WTC11 (cell line): ENCODE results near the gene HEPHL1. TPM values are rescaled to one million over a fixed set of nuclear protein-coding genes. Genes with fewer than 3 reads are reported as not detected.

Experiments used
- ATAC-seq: fragments of 200-7000 bp; cut with Tn5 transposase; 2 replicates; pipeline ENCODE4 v1.10.0; 2021; ENCODE audit warnings: mild to moderate bottlenecking, moderate library complexity
- CTCF ChIA-PET: fragments of 300-600 bp; sonication (Branson Sonifier 250); formaldehyde crosslinking; loops from one replicate; lab custom pipeline; 2021; ENCODE audit warnings: antibody characterized with exemption; lab: Charles Lee
- POLR2A ChIA-PET: fragments of 350-600 bp; sonication (Branson Sonifier 250); formaldehyde crosslinking; loops from one replicate; lab custom pipeline; 2021; ENCODE audit warnings: antibody characterized with exemption; lab: Charles Lee
- DNase-seq: peaks from one replicate; pipeline ENCODE4 v3.0.0; 2021; ENCODE audit warnings: low spot score
- H3K27ac Mint-ChIP-seq: 2 replicates; pipeline ENCODE4 v1.8.0; 2021; ENCODE audit warnings: mixed read lengths
- H3K27me3 Mint-ChIP-seq: 2 replicates; pipeline ENCODE4 v1.8.0; 2021; ENCODE audit warnings: low read depth, mild to moderate bottlenecking, moderate library complexity, mixed read lengths
- H3K36me3 Mint-ChIP-seq: 2 replicates; pipeline ENCODE4 v1.8.0; 2021; ENCODE audit warnings: mixed read lengths
- H3K4me1 Mint-ChIP-seq: 2 replicates; pipeline ENCODE4 v1.8.0; 2022; ENCODE audit warnings: mixed read lengths
- H3K4me3 Mint-ChIP-seq: 2 replicates; pipeline ENCODE4 v1.8.0; 2021; ENCODE audit warnings: mild to moderate bottlenecking, moderate library complexity, mixed read lengths
- H3K9me3 Mint-ChIP-seq: 2 replicates; pipeline ENCODE4 v1.8.0; 2021; ENCODE audit warnings: mixed read lengths
- ARID4B ChIP-seq: sonication (generic); formaldehyde crosslinking; IDR thresholded peaks from 2 replicates; pipeline ENCODE4 v1.8.0; 2023; ENCODE audit warnings: missing genetic modification reagents, mild to moderate bottlenecking, borderline replicate concordance
- CREM ChIP-seq: sonication (generic); formaldehyde crosslinking; IDR thresholded peaks from 2 replicates; pipeline ENCODE4 v1.8.1; 2022; ENCODE audit warnings: mild to moderate bottlenecking, missing genetic modification reagents, moderate library complexity
- E2F1 ChIP-seq: sonication (generic); formaldehyde crosslinking; IDR thresholded peaks from 2 replicates; pipeline ENCODE4 v1.8.0; 2022; ENCODE audit warnings: mild to moderate bottlenecking, missing genetic modification reagents
- ESRRA ChIP-seq: sonication (generic); formaldehyde crosslinking; IDR thresholded peaks from 2 replicates; pipeline ENCODE4 v1.8.1; 2022; ENCODE audit warnings: mild to moderate bottlenecking, missing genetic modification reagents, borderline replicate concordance
- FOXJ3 ChIP-seq: sonication (generic); formaldehyde crosslinking; IDR thresholded peaks from 2 replicates; pipeline ENCODE4 v1.9.0; 2021; ENCODE audit warnings: missing genetic modification reagents, mild to moderate bottlenecking, borderline replicate concordance
- FOXP1 ChIP-seq: sonication (generic); formaldehyde crosslinking; IDR thresholded peaks from 2 replicates; pipeline ENCODE4 v1.8.0; 2022; ENCODE audit warnings: missing genetic modification reagents, mild to moderate bottlenecking, moderate library complexity, borderline replicate concordance
- FOXP4 ChIP-seq: sonication (generic); formaldehyde crosslinking; IDR thresholded peaks from 2 replicates; pipeline ENCODE4 v1.8.0; 2022; ENCODE audit warnings: mild to moderate bottlenecking, missing genetic modification reagents
- HMGA2 ChIP-seq: fragments of 250-450 bp; sonication (Bioruptor Pico); IDR thresholded peaks from 2 replicates; pipeline ENCODE4 v1.4.0; 2021; ENCODE audit warnings: mild to moderate bottlenecking, moderate library complexity
- JAZF1 ChIP-seq: fragments of 250-450 bp; sonication (Bioruptor Pico); IDR thresholded peaks from 2 replicates; pipeline ENCODE4 v1.9.0; 2021; ENCODE audit warnings: moderate library complexity, mild to moderate bottlenecking, inconsistent platforms
- KAT7 ChIP-seq: sonication (generic); formaldehyde crosslinking; IDR thresholded peaks from 2 replicates; pipeline ENCODE4 v1.8.1; 2023; ENCODE audit warnings: missing genetic modification reagents, mild to moderate bottlenecking, borderline replicate concordance
- PRRX2 ChIP-seq: fragments of 250-450 bp; sonication (Bioruptor Pico); IDR thresholded peaks from 2 replicates; pipeline ENCODE4 v1.8.0; 2021; ENCODE audit warnings: mild to moderate bottlenecking
- TEAD1 ChIP-seq: sonication (generic); formaldehyde crosslinking; IDR thresholded peaks from 2 replicates; pipeline ENCODE4 v1.8.0; 2022; ENCODE audit warnings: mild to moderate bottlenecking, missing genetic modification reagents
- TEAD4 ChIP-seq: sonication (generic); formaldehyde crosslinking; IDR thresholded peaks from 2 replicates; pipeline ENCODE4 v1.8.0; 2022; ENCODE audit warnings: mild to moderate bottlenecking, missing genetic modification reagents
- ZNF263 ChIP-seq: sonication (generic); formaldehyde crosslinking; IDR thresholded peaks from 2 replicates; pipeline ENCODE4 v1.8.1; 2022; ENCODE audit warnings: low read depth, mild to moderate bottlenecking, moderate library complexity, missing genetic modification reagents
- ZNF317 ChIP-seq: sonication (generic); formaldehyde crosslinking; IDR thresholded peaks from 2 replicates; pipeline ENCODE4 v1.8.1; 2023; ENCODE audit warnings: low read depth, mild to moderate bottlenecking, moderate library complexity, missing genetic modification reagents, borderline replicate concordance
- ZNF396 ChIP-seq: fragments of 250-450 bp; sonication (Bioruptor Pico); IDR thresholded peaks from 2 replicates; pipeline ENCODE4 v1.8.0; 2021; ENCODE audit warnings: mild to moderate bottlenecking, moderate library complexity, borderline replicate concordance
- total RNA-seq: library from RNA; stranded (reverse); gene quantifications from 3 replicates; pipeline ENCODE4 v1.2.3, GENCODE V29; 2021
- TF ChIP-seq, protein P1 (sequence below): sonication (generic); formaldehyde crosslinking; IDR thresholded peaks from 2 replicates; pipeline ENCODE4 v1.8.1; 2022; ENCODE audit warnings: mild to moderate bottlenecking, missing genetic modification reagents, moderate library complexity, borderline replicate concordance
- TF ChIP-seq, protein P2 (sequence below): fragments of 250-450 bp; sonication (Bioruptor Pico); IDR thresholded peaks from 2 replicates; pipeline ENCODE4 v1.9.0; 2021; ENCODE audit warnings: mild to moderate bottlenecking
- TF ChIP-seq, protein P3 (sequence below): sonication (generic); formaldehyde crosslinking; IDR thresholded peaks from 2 replicates; pipeline ENCODE4 v1.8.1; 2022; ENCODE audit warnings: low read depth, missing genetic modification reagents, borderline replicate concordance
- TF ChIP-seq, protein P4 (sequence below): sonication (generic); formaldehyde crosslinking; IDR thresholded peaks from 2 replicates; pipeline ENCODE4 v1.8.1; 2022; ENCODE audit warnings: low read depth, mild to moderate bottlenecking, moderate library complexity, missing genetic modification reagents, borderline replicate concordance

The HEPHL1 gene
- total RNA-seq, 1 experiment from 2014 or later, result 0.13 TPM

DNA sequence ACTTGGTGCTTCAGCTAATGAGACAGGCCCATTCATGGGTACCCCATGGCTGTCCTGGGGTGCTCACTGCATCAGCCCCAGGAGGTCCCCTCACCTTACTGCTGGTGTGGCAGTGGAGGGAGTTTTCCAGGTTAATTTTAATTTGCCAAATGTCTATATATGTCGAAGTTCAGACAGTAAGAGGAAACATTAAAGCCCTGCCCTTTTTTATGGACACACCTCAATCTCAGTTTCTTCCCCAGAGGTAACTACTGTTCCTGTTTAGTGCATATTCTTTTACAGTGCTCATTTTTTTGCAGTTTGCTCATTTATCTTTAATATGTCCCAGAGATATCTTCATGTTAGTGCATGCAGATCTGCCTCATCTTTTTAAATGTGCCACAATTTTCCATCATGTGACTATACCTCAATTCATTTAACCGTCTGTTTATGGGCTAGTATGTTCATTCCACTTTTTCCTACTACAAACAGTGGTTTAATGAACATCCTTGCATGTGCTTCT, 119.1 kb downstream of the HEPHL1 start:
- H3K4me3 Mint-ChIP-seq, result no peak overlapping the region
- POLR2A ChIA-PET, result interaction anchor here (0.8 kb wide), 1 partner anchor 11 kb away, joined by 3 read pairs; the partner anchor contains the start of gene PANX1
- no peak for DNase-seq
- no peak for ATAC-seq
- TF ChIP-seq ZNF317 (CRISPR knock-in tag), result no peak
- TF ChIP-seq TEAD1, result no peak
- TF ChIP-seq, protein P1, sequence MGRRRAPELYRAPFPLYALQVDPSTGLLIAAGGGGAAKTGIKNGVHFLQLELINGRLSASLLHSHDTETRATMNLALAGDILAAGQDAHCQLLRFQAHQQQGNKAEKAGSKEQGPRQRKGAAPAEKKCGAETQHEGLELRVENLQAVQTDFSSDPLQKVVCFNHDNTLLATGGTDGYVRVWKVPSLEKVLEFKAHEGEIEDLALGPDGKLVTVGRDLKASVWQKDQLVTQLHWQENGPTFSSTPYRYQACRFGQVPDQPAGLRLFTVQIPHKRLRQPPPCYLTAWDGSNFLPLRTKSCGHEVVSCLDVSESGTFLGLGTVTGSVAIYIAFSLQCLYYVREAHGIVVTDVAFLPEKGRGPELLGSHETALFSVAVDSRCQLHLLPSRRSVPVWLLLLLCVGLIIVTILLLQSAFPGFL (CRISPR knock-in tag), result no peak
- no peak for TF ChIP-seq ZNF263 (CRISPR knock-in tag)
- no peak for TF ChIP-seq TEAD4 (CRISPR knock-in tag)
- TF ChIP-seq FOXP1, result no peak
- TF ChIP-seq ARID4B (CRISPR knock-in tag), result no peak
- TF ChIP-seq ZNF396, result no peak
- no peak for TF ChIP-seq KAT7 (CRISPR knock-in tag)
- TF ChIP-seq, protein P2, sequence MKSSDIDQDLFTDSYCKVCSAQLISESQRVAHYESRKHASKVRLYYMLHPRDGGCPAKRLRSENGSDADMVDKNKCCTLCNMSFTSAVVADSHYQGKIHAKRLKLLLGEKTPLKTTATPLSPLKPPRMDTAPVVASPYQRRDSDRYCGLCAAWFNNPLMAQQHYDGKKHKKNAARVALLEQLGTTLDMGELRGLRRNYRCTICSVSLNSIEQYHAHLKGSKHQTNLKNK (CRISPR knock-in tag), result no peak
- TF ChIP-seq, all 79 proteins: peak for 0
- CTCF ChIA-PET, result no interaction called here
- Mint-ChIP-seq H3K36me3 (peaks cover 8% of the 10 kb centered on the region), H3K9me3 (no peaks in the 10 kb centered on the region), H3K27me3 (no peaks in the 10 kb centered on the region), H3K27ac (no peak overlapping the region), H3K4me1 (peaks cover 69% of the 10 kb centered on the region)

GRCh38 chr11:94141511-94142307, 120.6 kb downstream of the HEPHL1 start:
- H3K27ac Mint-ChIP-seq, result no peak overlapping the region; the same call in 1 of the 2 replicates
- no peaks in the 10 kb centered on the region for H3K36me3 Mint-ChIP-seq
- DNase-seq, result no peak
- CTCF ChIA-PET, result interaction anchor here (0.9 to 1.4 kb wide), 4 partner anchors 13 to 246 kb away, joined by 3 to 5 read pairs (median 4); partner anchors contain the start of gene PANX1
- H3K27me3 Mint-ChIP-seq, result no peaks in the 10 kb centered on the region
- no peaks in the 10 kb centered on the region for H3K9me3 Mint-ChIP-seq
- peaks cover 68% of the 10 kb centered on the region for H3K4me1 Mint-ChIP-seq
- H3K4me3 Mint-ChIP-seq, result no peak overlapping the region
- ATAC-seq, result peak; percentile 71
- POLR2A ChIA-PET, result interaction anchor here (1.2 to 2.5 kb wide), 2 partner anchors 9 to 13 kb away, joined by 3 to 11 read pairs; partner anchors contain the start of gene PANX1
- TF ChIP-seq, protein P3, sequence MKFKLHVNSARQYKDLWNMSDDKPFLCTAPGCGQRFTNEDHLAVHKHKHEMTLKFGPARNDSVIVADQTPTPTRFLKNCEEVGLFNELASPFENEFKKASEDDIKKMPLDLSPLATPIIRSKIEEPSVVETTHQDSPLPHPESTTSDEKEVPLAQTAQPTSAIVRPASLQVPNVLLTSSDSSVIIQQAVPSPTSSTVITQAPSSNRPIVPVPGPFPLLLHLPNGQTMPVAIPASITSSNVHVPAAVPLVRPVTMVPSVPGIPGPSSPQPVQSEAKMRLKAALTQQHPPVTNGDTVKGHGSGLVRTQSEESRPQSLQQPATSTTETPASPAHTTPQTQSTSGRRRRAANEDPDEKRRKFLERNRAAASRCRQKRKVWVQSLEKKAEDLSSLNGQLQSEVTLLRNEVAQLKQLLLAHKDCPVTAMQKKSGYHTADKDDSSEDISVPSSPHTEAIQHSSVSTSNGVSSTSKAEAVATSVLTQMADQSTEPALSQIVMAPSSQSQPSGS (CRISPR knock-in tag), result no peak
- TF ChIP-seq, protein P4, sequence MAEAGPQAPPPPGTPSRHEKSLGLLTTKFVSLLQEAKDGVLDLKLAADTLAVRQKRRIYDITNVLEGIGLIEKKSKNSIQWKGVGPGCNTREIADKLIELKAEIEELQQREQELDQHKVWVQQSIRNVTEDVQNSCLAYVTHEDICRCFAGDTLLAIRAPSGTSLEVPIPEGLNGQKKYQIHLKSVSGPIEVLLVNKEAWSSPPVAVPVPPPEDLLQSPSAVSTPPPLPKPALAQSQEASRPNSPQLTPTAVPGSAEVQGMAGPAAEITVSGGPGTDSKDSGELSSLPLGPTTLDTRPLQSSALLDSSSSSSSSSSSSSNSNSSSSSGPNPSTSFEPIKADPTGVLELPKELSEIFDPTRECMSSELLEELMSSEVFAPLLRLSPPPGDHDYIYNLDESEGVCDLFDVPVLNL, result no peak
- no peak for TF ChIP-seq JAZF1
- no peak for TF ChIP-seq E2F1 (CRISPR knock-in tag)
- TF ChIP-seq FOXJ3 (CRISPR knock-in tag), result no peak
- TF ChIP-seq HMGA2, result no peak
- TF ChIP-seq CREM (CRISPR knock-in tag), result no peak
- TF ChIP-seq FOXP4 (CRISPR knock-in tag), result no peak
- no peak for TF ChIP-seq PRRX2
- TF ChIP-seq ESRRA, result no peak
